GM15510 (cell line): ENCODE results near the gene TBCD.

ENCODE experiments used
- POLR2A ChIP-seq: IDR thresholded peaks from 3 replicates; pipeline ENCODE4 v1.6.1; 2011; ENCODE audit warnings: borderline replicate concordance; ENCODE audit not compliant: insufficient read length; ENCODE audit errors: extremely low read depth

TBCD gene

DNA sequence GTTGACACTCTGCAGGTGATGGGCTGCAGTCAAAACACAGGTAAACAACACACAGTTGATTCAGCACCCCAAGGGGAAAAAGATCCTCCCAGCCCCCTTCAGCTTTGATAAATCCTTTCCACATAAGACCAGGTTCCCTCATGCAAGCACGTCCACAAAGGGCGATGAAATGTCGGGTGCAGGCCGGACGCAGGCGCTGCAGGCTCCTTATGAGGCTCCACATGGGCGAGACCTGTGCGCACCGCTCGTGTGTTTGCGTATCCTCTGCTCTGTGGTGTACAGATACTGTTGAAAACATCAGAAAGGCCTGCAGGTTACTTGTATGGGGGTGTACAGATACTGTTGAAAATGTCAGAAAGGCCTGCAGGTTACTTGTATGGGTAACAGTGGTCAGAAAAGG lies 102.4 kb downstream of the TBCD start:
- TF ChIP-seq POLR2A = no peak

DNA sequence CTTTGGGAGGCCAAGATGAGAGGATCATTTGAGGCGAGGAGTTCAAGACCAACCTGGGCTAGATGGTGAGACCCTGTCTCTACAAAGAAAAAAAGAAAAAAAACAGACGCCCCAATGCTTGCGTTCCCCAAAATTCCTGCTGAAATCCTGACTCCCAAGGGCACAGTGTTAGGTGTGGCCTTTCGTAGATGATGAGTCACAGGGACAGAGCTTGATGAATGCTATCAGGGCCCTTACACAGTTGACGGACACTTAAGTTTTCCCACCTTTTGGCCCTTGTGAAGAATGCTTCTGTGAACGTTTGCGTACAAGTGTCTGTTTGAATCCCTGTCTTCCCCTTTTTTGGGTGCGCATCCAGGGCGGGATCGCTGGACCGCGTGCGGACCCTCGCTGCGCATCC lies 104.5 kb downstream of the TBCD start:
- TF ChIP-seq POLR2A = no peak

DNA sequence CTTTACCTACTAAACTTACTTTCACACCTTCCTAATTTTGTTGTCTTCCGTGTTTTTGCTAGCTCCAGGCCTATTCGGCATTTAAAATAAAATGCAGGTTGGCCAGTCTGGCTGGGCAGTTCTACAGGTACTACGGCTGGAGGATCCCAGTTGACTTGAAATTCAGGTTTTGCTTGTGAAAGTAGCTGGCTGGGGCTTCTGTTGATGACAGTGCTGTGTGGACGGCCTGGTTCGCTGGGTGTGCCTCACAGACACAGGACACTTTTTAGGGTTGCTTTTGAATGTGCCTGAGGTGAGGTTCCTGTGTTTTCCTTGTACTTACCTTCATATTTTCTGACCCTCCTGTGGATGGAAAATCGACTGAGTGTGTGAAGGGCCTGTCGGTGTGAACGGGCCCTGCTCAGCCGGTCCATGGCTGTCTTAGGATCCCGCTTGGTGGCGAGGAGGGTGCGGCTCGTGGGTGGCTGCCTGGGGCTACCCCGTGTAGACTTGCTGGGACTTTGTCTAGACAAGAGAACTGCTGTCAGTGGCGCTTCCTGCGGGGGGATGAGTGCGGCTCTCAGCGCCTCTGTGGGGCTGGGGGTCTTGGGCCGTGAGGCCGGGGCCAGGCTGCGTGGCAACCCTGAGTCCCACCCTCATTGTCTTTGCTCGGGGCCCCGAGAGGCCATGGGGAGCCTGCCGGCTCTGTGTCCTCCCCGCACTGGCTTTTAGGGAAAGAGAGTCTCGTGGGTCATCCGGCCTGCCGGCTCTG lies 106.7 kb downstream of the TBCD start:
- TF ChIP-seq POLR2A = no peak

- TF ChIP-seq POLR2A = no peak
These were observed 107.9 kb downstream of the TBCD start for GRCh38 chr17:82859431-82860403.

GRCh38 chr17:82860606-82861392 lies 108.9 kb downstream of the TBCD start:
- TF ChIP-seq POLR2A = no peak

DNA sequence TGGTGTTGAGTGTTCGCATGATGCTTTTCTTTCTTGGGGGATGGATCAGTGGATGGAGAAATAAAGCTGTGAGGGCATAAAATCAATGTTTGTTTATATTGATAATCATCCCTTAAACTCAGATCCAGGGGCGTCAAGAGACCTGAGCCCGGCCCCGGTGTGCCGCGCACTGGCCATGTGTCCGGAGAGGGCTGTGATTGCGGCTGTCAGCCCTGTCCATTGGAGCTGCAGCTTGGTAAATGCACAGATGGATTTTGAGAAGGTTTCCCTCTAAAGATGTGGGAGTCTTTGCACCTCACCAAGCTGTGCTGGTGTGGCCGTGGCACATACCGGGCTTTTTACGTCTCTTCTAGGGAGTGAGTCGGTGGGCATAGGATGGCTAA lies 109.5 kb downstream of the TBCD start:
- no peak for TF ChIP-seq POLR2A

GRCh38 chr17:82862191-82862590 lies 110.3 kb downstream of the TBCD start:
- no peak for TF ChIP-seq POLR2A

GRCh38 chr17:82862737-82863382 lies 111.0 kb downstream of the TBCD start:
- no peak for TF ChIP-seq POLR2A

GRCh38 chr17:82863383-82863940 lies 111.6 kb downstream of the TBCD start:
- no peak for TF ChIP-seq POLR2A

GRCh38 chr17:82863941-82864712 lies 112.3 kb downstream of the TBCD start:
- TF ChIP-seq POLR2A = no peak

DNA sequence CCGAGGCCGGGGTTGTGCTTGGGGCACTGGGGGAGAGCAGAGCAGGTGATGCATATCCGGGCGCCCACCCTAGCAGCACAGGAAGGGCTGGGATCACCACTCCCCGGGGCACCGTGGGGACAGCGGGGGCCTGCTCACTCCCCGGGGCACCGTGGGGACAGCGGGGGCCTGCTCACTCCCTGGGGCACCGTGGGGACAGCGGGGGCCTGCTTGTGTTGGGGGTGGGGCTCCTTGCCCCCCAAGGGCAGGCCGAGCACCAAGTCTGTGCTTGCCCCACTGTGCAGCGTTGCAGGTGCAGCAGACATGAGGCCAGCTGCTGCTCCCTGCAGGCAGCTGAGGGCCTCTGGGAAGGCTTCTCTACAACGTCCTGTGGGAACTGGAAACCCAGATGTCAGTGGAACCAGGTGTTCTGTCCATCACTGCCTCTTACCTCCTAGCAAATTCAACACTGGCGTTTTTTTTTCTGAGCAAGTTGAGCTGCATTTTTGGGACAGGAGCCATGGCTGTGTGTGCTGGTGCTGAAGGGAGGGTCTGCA lies 112.9 kb downstream of the TBCD start:
- no peak for TF ChIP-seq POLR2A

DNA sequence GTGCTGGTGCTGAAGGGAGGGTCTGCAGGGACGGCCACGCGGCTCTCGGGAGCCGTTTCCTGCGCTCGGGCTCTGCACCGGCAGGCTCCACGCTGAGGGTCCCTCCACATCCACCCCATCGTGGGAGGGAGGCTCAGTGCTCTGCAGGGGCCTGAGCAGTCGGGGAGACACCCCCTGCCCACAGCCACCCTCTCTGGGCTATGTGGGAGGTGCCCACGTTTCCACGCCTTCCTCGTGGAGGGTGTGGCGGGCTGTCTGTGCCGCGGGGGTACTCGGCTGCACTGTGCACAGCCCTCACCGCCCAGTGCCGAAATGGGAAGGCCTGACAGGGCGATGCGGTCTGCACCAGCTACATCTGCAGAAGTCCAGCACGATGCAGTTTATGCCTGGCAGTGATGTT lies 113.4 kb downstream of the TBCD start:
- no peak for TF ChIP-seq POLR2A

- TF ChIP-seq POLR2A = no peak
These were observed 114.0 kb downstream of the TBCD start for GRCh38 chr17:82865774-82866395.
